ENCODE results near the gene MATN4. TPM values are rescaled to one million over a fixed set of nuclear protein-coding genes. Genes with fewer than 3 reads are reported as not detected.

Gene MATN4
- total RNA-seq, 1 donor from 2014 or later, result 0.75 TPM

- Mint-ChIP-seq H3K27ac (peak overlapping the region; percentile 96), H3K9me3 (no peaks in the 10 kb centered on the region), H3K4me3 (peak overlapping the region; percentile 96), H3K4me1 (ENCODE audit: unreplicated experiment) (peaks cover 63% of the 10 kb centered on the region), H3K36me3 (peaks cover 6% of the 10 kb centered on the region), H3K27me3 (no peaks in the 10 kb centered on the region)
- TF ChIP-seq, protein P1, sequence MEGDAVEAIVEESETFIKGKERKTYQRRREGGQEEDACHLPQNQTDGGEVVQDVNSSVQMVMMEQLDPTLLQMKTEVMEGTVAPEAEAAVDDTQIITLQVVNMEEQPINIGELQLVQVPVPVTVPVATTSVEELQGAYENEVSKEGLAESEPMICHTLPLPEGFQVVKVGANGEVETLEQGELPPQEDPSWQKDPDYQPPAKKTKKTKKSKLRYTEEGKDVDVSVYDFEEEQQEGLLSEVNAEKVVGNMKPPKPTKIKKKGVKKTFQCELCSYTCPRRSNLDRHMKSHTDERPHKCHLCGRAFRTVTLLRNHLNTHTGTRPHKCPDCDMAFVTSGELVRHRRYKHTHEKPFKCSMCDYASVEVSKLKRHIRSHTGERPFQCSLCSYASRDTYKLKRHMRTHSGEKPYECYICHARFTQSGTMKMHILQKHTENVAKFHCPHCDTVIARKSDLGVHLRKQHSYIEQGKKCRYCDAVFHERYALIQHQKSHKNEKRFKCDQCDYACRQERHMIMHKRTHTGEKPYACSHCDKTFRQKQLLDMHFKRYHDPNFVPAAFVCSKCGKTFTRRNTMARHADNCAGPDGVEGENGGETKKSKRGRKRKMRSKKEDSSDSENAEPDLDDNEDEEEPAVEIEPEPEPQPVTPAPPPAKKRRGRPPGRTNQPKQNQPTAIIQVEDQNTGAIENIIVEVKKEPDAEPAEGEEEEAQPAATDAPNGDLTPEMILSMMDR (conservative IDR thresholded peaks at IDR 0.05), result no peak
- DNase-seq (ENCODE audit: extremely low spot score, unreplicated experiment), result no peak
Observed at GRCh38 chr20:45345104-45345936, 37.2 kb upstream of the MATN4 start.

GRCh38 chr20:45344168-45344860, 36.2 kb upstream of the MATN4 start:
- Mint-ChIP-seq H3K4me1 (ENCODE audit: unreplicated experiment) (peaks cover 70% of the 10 kb centered on the region), H3K36me3 (peaks cover 8% of the 10 kb centered on the region), H3K9me3 (no peaks in the 10 kb centered on the region), H3K4me3 (peak overlapping the region; percentile 96), H3K27me3 (no peaks in the 10 kb centered on the region), H3K27ac (peak overlapping the region; percentile 96)
- no peak for DNase-seq (ENCODE audit: extremely low spot score, unreplicated experiment)
- TF ChIP-seq, protein P1 (conservative IDR thresholded peaks at IDR 0.05), result no peak

DNA sequence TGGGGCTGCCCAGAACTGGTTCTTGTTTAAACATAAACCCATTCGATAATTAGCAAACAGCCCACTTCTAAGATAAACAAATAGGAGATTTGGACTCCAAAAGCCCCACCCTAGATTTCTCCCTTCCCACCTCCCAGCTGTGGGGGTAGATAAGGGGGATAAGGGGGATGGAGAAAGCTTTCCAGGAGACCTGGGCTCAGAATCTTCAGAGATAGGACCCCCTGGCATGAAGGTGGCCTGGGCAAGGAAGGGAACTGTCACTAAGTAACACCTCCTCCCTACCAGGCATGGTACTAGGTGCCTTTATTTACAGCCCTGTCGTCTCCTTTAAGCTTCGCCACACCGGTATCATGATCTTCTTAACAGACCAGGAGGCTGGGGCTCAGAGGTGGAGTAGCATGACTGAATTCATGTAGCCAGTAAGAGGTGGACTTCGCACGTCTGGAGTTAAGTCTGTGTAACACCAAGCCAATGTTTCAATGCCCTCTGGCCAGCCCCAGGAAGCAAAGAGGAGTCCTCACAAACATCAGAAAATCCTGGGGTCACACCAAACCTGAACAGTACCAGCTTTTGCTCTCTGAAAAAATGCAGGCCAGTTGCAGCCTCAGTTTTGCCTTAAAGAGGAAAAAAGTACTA, 35.6 kb upstream of the MATN4 start:
- no peaks in the 10 kb centered on the region for H3K27me3 Mint-ChIP-seq
- H3K4me1 Mint-ChIP-seq (ENCODE audit: unreplicated experiment), result peaks cover 75% of the 10 kb centered on the region
- TF ChIP-seq, protein P1 (conservative IDR thresholded peaks at IDR 0.05), result no peak
- H3K9me3 Mint-ChIP-seq, result no peaks in the 10 kb centered on the region
- no peak for DNase-seq (ENCODE audit: extremely low spot score, unreplicated experiment)
- peaks cover 8% of the 10 kb centered on the region for H3K36me3 Mint-ChIP-seq
- H3K27ac Mint-ChIP-seq, result peak overlapping the region; percentile 96
- peak overlapping the region; percentile 96 for H3K4me3 Mint-ChIP-seq

GRCh38 chr20:45342855-45343531, 34.9 kb upstream of the MATN4 start:
- H3K4me1 Mint-ChIP-seq (ENCODE audit: unreplicated experiment), result peaks cover 78% of the 10 kb centered on the region
- H3K27me3 Mint-ChIP-seq, result no peaks in the 10 kb centered on the region
- TF ChIP-seq, protein P1 (conservative IDR thresholded peaks at IDR 0.05), result no peak
- H3K4me3 Mint-ChIP-seq, result peak overlapping the region; percentile 96
- no peaks in the 10 kb centered on the region for H3K9me3 Mint-ChIP-seq
- peak overlapping the region; percentile 96 for H3K27ac Mint-ChIP-seq
- DNase-seq (ENCODE audit: extremely low spot score, unreplicated experiment), result no peak
- H3K36me3 Mint-ChIP-seq, result peaks cover 8% of the 10 kb centered on the region
